GM12891 (cell line): ENCODE measurements around the gene PCNT.

Source experiments
- DNase-seq: peaks from one replicate; pipeline ENCODE4 v3.0.0; 2011; ENCODE audit warnings: low spot score; ENCODE audit not compliant: insufficient read length
- FAIRE-seq: peaks from 2 replicates; lab custom pipeline; 2011; peaks lifted over from hg19 to GRCh38; lab: Jason Lieb, UNC
- PAX5 ChIP-seq: IDR thresholded peaks from 2 replicates; pipeline ENCODE4 v1.6.1; 2011; ENCODE audit warnings: low read length, moderate library complexity, mild to moderate bottlenecking; ENCODE audit not compliant: insufficient read depth, severe bottlenecking
- POLR2A ChIP-seq: IDR thresholded peaks from 2 replicates; pipeline ENCODE4 v1.6.1; 2011; ENCODE audit warnings: low read depth, low read length, control low read depth
- POLR2AphosphoS5 ChIP-seq: IDR thresholded peaks from 2 replicates; pipeline ENCODE4 v1.6.1; 2011; ENCODE audit warnings: low read depth, low read length, control low read depth
- POU2F2 ChIP-seq: IDR thresholded peaks from 2 replicates; pipeline ENCODE4 v1.6.1; 2011; ENCODE audit warnings: low read depth, mild to moderate bottlenecking, control low read depth, low read length, moderate library complexity
- SPI1 ChIP-seq: IDR thresholded peaks from 2 replicates; pipeline ENCODE4 v1.6.1; 2011; ENCODE audit warnings: low read depth, low read length, control low read depth
- TAF1 ChIP-seq: IDR thresholded peaks from 2 replicates; pipeline ENCODE4 v1.6.1; 2011; ENCODE audit warnings: low read depth, low read length, control low read depth

Gene PCNT

GRCh38 chr21:46356005-46356338 is 32.0 kb downstream of the PCNT start:
- DNase-seq = no peak
- no peak for TF ChIP-seq POLR2A
- TF ChIP-seq TAF1 = no peak
- TF ChIP-seq POU2F2 = no peak
- TF ChIP-seq POLR2AphosphoS5 = no peak
- no peak for TF ChIP-seq PAX5
- no peak for TF ChIP-seq SPI1
- FAIRE-seq = no peak

GRCh38 chr21:46356494-46357334 is 32.8 kb downstream of the PCNT start:
- DNase-seq = no peak
- TF ChIP-seq POU2F2 (no peak), POLR2AphosphoS5 (no peak), POLR2A (no peak), PAX5 (no peak), SPI1 (no peak), TAF1 (no peak)
- peak; percentile 71 for FAIRE-seq

- FAIRE-seq = no peak
- TF ChIP-seq PAX5 = no peak
- no peak for TF ChIP-seq POLR2A
- TF ChIP-seq TAF1 = no peak
- TF ChIP-seq POLR2AphosphoS5 = no peak
- no peak for TF ChIP-seq SPI1
- TF ChIP-seq POU2F2 = no peak
- no peak for DNase-seq
Measured at GRCh38 chr21:46357335-46357604, 33.3 kb downstream of the PCNT start.

GRCh38 chr21:46357684-46358425 is 33.9 kb downstream of the PCNT start:
- DNase-seq = no peak
- peak; percentile 28 for FAIRE-seq
- TF ChIP-seq POLR2AphosphoS5 (no peak), POU2F2 (no peak), POLR2A (no peak), TAF1 (no peak), SPI1 (no peak), PAX5 (no peak)

- TF ChIP-seq POLR2AphosphoS5 (no peak), POLR2A (no peak), TAF1 (no peak), POU2F2 (no peak), PAX5 (no peak), SPI1 (no peak)
- FAIRE-seq (no peak), DNase-seq (no peak)
Measured at GRCh38 chr21:46361176-46361575, 37.2 kb downstream of the PCNT start.

- FAIRE-seq (no peak), DNase-seq (no peak)
- TF ChIP-seq POLR2AphosphoS5 (no peak), POLR2A (no peak), POU2F2 (no peak), SPI1 (no peak), PAX5 (no peak), TAF1 (no peak)
Measured at GRCh38 chr21:46361935-46362334, 38.0 kb downstream of the PCNT start.

- DNase-seq (no peak), FAIRE-seq (no peak)
- TF ChIP-seq POU2F2 (no peak), SPI1 (no peak), PAX5 (no peak), POLR2A (no peak), POLR2AphosphoS5 (no peak), TAF1 (no peak)
Measured at GRCh38 chr21:46362946-46363345, 39.0 kb downstream of the PCNT start.

- DNase-seq (no peak), FAIRE-seq (no peak)
- TF ChIP-seq POU2F2 (no peak), POLR2A (no peak), POLR2AphosphoS5 (no peak), SPI1 (no peak), PAX5 (no peak), TAF1 (no peak)
Measured at GRCh38 chr21:46363698-46364097, 39.7 kb downstream of the PCNT start.

- FAIRE-seq (no peak), DNase-seq (no peak)
- TF ChIP-seq TAF1 (no peak), POLR2AphosphoS5 (no peak), PAX5 (no peak), SPI1 (no peak), POU2F2 (no peak), POLR2A (no peak)
Measured at GRCh38 chr21:46366091-46366490, 42.1 kb downstream of the PCNT start.

GRCh38 chr21:46366561-46366960 is 42.6 kb downstream of the PCNT start:
- no peak for FAIRE-seq
- TF ChIP-seq PAX5 = no peak
- TF ChIP-seq POLR2A = no peak
- TF ChIP-seq POLR2AphosphoS5 = no peak
- TF ChIP-seq SPI1 = no peak
- no peak for TF ChIP-seq TAF1
- TF ChIP-seq POU2F2 = no peak

More at GRCh38 chr21:46366561-46366960, 42.6 kb downstream of the PCNT start:
- no peak for DNase-seq
